Jurkat, Clone E6-1 (cell line): Measurements from ENCODE around the gene GLIS2.

Experiments used
- DNase-seq: peaks from one replicate; pipeline ENCODE4 v3.0.0-alpha.2; 2011; ENCODE audit warnings: low read depth, low spot score
- H3K4me3 ChIP-seq: 2 replicates; pipeline ENCODE4 v1.5.1; 2011; ENCODE audit warnings: mild to moderate bottlenecking, low read length, control low read depth, moderate library complexity

GLIS2 gene

DNA sequence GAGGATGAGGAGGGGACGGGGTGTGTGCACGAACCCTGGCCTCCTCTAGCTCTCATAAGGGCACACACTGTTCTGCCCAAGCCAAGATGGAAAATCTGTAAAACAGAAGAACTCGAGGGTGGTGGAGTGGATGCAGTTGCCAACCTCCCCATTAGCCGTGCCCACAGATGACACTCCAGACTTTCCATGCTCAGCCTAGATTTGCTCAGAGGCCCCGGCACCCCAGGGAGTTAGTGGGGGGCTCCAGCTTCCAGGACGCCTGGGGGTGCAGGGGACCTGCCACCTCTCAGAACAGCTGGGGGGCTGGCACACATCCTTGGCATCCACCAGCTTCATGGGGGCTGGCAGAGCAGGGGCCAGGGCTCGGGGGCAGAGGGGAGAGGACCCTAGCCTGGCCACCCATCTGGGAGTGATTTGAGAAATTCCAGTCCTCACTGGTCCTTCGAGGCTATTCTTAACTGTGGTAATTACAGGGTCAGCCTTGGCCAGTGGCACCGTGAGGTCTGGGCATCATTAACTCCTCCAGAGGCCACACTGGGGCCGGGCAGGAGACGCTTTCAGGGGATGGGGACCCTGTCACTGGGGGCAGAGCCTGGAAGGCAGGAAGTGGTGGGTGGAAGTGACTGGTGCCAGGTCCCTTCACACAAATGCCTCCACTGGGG lies 70.1 kb downstream of the GLIS2 start:
- DNase-seq = no peak
- H3K4me3 ChIP-seq = no peak overlapping the region

DNA sequence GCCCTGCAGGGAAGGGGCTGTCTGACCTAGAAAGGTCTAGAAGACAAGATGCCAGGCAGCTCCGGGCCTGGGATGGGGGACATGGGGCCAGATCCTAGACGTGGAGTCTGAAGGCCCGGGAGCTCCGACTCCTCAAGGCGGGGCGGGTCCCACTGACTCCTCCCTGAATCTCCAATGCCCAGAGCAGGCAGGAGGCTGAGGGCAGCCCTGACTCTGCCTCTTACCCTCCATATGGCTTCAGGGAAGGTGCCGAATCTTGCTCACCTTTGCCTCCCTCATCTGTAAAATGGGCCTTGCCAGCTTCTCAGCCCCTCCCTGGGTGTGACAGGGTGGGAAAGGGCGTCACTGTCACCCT lies 70.6 kb downstream of the GLIS2 start:
- no peak for DNase-seq

GRCh38 chr16:4386951-4387565 lies 71.2 kb downstream of the GLIS2 start:
- no peak for DNase-seq
- H3K4me3 ChIP-seq = no peak overlapping the region

More for the DNA sequence above, 70.6 kb downstream of the GLIS2 start:
- H3K4me3 ChIP-seq = no peak overlapping the region

GRCh38 chr16:4387781-4388180 lies 71.9 kb downstream of the GLIS2 start:
- no peak overlapping the region for H3K4me3 ChIP-seq
- DNase-seq = no peak

DNA sequence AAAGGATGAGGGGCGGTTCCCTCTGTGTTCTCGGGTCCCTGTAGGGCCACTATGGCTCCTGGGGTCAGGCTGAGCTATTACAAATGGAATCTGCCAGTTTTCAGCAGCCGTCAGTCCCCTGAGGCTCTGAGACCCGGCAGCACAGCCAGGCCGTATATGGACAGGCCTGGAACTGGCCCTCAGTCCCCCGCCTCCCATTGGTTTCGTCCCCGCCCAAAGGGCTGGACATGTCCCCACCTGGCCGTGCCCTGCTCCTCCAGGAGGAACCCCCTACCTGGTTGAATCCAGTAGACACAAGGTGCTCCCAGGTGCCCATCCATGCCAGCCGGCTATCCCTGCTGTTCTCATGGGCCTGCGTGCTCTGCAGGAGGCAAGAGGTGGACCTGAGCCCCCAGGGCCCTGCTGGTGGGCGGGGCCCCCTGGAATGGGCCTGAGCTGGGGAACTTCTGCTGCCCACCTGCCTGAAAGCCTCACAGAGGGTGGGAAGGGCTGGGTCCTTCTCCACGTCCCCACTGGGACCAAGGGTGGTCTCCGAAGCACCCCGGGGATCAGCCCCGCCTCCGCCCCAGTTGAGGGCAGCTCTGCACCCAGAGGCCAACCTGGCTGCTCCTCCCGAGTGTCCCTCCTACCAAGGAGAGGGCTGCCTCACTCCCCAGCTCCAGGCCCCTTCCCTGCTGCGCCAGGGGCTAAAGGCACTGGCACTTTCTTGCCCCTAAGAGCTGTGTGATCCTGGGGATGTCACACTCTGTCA lies 72.6 kb downstream of the GLIS2 start:
- H3K4me3 ChIP-seq = no peak overlapping the region
- DNase-seq = no peak
